Measurements from ENCODE around the gene PCSK4. TPM values are rescaled to one million over a fixed set of nuclear protein-coding genes. Genes with fewer than 3 reads are reported as not detected.
"Not testable (repeated sequence)": the region's sequence is repeated elsewhere in the genome, so short reads cannot be mapped to it uniquely, and the experiment has no call there.

Gene PCSK4
- total RNA-seq, 1 donor from 2014 or later: 7.4 TPM

- Histone ChIP-seq H3K36me3 (no peaks in the 10 kb centered on the region), H3K27me3 (ENCODE audit: low read depth) (peaks cover 59% of the 10 kb centered on the region), H3K4me1 (no peaks in the 10 kb centered on the region), H3K27ac (no peak within 1 kb of the TSS), H3K4me3 (no peak within 1 kb of the TSS), H3K9me3 (no peaks in the 10 kb centered on the region)
- ATAC-seq (no peak), DNase-seq (no peak)
- TF ChIP-seq CTCF (IDR thresholded peaks at IDR 0.05): no peak
- intact Hi-C loops (cut with DNase I): no loop called here
Measured at GRCh38 chr19:1523412-1524286, 33.5 kb upstream of the PCSK4 start, which contains the start of gene PLK5. Gene PLK5, plus strand, starts transcription at chr19:1524077. Its CDS starts 2,920 bp downstream, at chr19:1526997.

GRCh38 chr19:1522838-1523237, 32.7 kb upstream of the PCSK4 start:
- intact Hi-C loops (cut with DNase I): no loop called here
- DNase-seq: no peak
- H3K27me3 ChIP-seq (ENCODE audit: low read depth): peaks cover 60% of the 10 kb centered on the region

GRCh38 chr19:1522061-1522460, 31.9 kb upstream of the PCSK4 start:
- intact Hi-C loops (cut with DNase I): no loop called here
- Histone ChIP-seq H3K27me3 (ENCODE audit: low read depth) (peaks cover 53% of the 10 kb centered on the region), H3K4me1 (no peaks in the 10 kb centered on the region), H3K4me3 (no peak overlapping the region), H3K9me3 (no peaks in the 10 kb centered on the region), H3K36me3 (no peaks in the 10 kb centered on the region), H3K27ac (no peak overlapping the region)
- no peak for TF ChIP-seq CTCF (IDR thresholded peaks at IDR 0.05)
- no peak for ATAC-seq
- DNase-seq: no peak

More at GRCh38 chr19:1522838-1523237, 32.7 kb upstream of the PCSK4 start:
- ATAC-seq: no peak
- Histone ChIP-seq H3K9me3 (no peaks in the 10 kb centered on the region), H3K4me1 (no peaks in the 10 kb centered on the region), H3K27ac (no peak overlapping the region), H3K36me3 (no peaks in the 10 kb centered on the region), H3K4me3 (no peak overlapping the region)
- no peak for TF ChIP-seq CTCF (IDR thresholded peaks at IDR 0.05)

GRCh38 chr19:1521636-1522035, 31.5 kb upstream of the PCSK4 start:
- H3K4me3 ChIP-seq: no peak overlapping the region
- DNase-seq (no peak), ATAC-seq (no peak)
- no peak for TF ChIP-seq CTCF (IDR thresholded peaks at IDR 0.05)
- H3K36me3 ChIP-seq: no peaks in the 10 kb centered on the region
- H3K9me3 ChIP-seq: no peaks in the 10 kb centered on the region
- H3K4me1 ChIP-seq: no peaks in the 10 kb centered on the region
- peaks cover 51% of the 10 kb centered on the region for H3K27me3 ChIP-seq (ENCODE audit: low read depth)
- intact Hi-C loops (cut with DNase I): no loop called here
- no peak overlapping the region for H3K27ac ChIP-seq

- no peak for ATAC-seq
- intact Hi-C loops (cut with DNase I): no loop called here
Measured at GRCh38 chr19:1520203-1520780, 30.1 kb upstream of the PCSK4 start.

GRCh38 chr19:1519802-1520201, 29.7 kb upstream of the PCSK4 start:
- H3K4me3 ChIP-seq; ATAC-seq; H3K27ac ChIP-seq; H3K36me3 ChIP-seq; H3K4me1 ChIP-seq; H3K9me3 ChIP-seq; DNase-seq; intact Hi-C loops (cut with DNase I): not testable (repeated sequence)
- peaks cover 43% of the 10 kb centered on the region for H3K27me3 ChIP-seq (ENCODE audit: low read depth)

More at GRCh38 chr19:1520203-1520780, 30.1 kb upstream of the PCSK4 start:
- Histone ChIP-seq H3K36me3 (no peaks in the 10 kb centered on the region), H3K4me1 (no peaks in the 10 kb centered on the region), H3K27me3 (ENCODE audit: low read depth) (peaks cover 43% of the 10 kb centered on the region), H3K4me3 (no peak overlapping the region), H3K27ac (no peak overlapping the region), H3K9me3 (no peaks in the 10 kb centered on the region)
- TF ChIP-seq CTCF (IDR thresholded peaks at IDR 0.05): no peak
- no peak for DNase-seq

Measured in lower lobe of right lung (tissue), 2 donors.